LNCaP clone FGC (cell line): ENCODE data around the gene PEDS1.

ENCODE experiments used
- DNase-seq: peaks from one replicate; pipeline ENCODE4 v3.0.0-alpha.2; 2011; ENCODE audit warnings: low read depth
- H3K4me3 ChIP-seq: 2 replicates; pipeline ENCODE4 v1.5.1; 2011; ENCODE audit warnings: mild to moderate bottlenecking, low read depth, low read length, control low read depth
- TF ChIP-seq, protein P1 (sequence below): IDR thresholded peaks from 2 replicates; pipeline ENCODE4 v1.5.1; 2012; ENCODE audit warnings: mild to moderate bottlenecking; ENCODE audit not compliant: control insufficient read depth, insufficient read depth; ENCODE audit errors: extremely low read depth

The PEDS1 gene

DNA sequence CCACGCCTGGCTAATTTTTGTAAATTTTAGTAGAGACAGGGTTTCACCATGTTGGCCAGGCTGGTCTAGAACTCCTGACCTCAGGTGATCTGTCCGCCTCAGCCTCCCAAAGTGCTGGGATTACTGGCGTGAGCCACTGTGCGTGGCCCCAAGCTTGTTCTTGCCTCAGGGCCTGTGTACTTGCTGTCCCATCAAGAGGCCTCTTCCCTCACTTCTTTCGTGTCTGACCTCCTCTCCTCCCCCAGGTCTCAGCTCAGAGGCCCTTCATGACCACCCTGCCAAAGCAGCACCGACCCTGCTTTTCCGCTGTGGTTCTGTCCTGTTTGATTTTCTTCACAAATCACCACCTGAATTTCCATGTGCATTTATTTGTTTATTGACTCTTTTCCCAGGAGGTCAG is 30.1 kb downstream of the PEDS1 start:
- DNase-seq: no peak
- TF ChIP-seq, protein P1, sequence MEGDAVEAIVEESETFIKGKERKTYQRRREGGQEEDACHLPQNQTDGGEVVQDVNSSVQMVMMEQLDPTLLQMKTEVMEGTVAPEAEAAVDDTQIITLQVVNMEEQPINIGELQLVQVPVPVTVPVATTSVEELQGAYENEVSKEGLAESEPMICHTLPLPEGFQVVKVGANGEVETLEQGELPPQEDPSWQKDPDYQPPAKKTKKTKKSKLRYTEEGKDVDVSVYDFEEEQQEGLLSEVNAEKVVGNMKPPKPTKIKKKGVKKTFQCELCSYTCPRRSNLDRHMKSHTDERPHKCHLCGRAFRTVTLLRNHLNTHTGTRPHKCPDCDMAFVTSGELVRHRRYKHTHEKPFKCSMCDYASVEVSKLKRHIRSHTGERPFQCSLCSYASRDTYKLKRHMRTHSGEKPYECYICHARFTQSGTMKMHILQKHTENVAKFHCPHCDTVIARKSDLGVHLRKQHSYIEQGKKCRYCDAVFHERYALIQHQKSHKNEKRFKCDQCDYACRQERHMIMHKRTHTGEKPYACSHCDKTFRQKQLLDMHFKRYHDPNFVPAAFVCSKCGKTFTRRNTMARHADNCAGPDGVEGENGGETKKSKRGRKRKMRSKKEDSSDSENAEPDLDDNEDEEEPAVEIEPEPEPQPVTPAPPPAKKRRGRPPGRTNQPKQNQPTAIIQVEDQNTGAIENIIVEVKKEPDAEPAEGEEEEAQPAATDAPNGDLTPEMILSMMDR: no peak
- H3K4me3 ChIP-seq: no peak overlapping the region

DNA sequence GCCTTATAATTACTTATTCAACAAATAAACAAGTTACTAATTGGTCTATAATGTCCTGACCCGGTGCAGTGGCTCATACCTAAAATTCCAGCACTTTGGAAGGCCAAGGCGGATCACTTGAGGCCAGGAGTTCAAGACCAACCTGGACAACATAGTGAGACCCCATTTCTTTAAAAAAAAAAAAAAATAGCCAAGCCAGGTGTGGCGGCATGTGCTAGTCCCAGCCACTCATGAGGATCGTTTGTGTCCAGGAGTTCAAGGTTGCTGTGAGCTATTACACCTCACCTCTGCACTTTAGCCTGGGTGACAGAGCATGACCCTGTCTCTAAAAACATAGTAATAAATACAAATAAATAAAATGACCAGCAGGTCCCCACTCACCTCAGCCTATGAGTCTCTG is 30.8 kb downstream of the PEDS1 start:
- no peak for DNase-seq
- TF ChIP-seq, protein P1: no peak
- H3K4me3 ChIP-seq: no peak overlapping the region

DNA sequence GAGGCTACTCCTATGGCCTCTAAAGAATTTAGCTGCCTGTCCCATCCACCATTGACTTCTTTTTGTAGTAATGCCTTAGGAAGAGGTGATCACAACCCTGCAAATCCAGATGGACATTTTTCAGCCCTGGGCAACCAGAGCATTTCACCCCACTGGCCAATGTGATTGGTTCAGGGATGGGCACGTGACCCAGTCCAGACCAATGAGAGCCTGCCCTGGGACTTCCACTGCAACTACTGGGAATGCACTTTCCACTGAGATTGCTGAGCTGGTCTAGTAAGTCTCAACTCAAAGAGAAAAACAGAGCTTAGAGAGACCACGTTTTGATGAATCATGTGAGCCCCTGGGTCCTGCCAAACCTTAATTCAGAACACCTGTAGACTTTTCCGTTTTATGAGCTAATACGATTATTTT is 31.7 kb downstream of the PEDS1 start:
- DNase-seq: no peak
- TF ChIP-seq, protein P1: no peak
- H3K4me3 ChIP-seq: no peak overlapping the region

DNA sequence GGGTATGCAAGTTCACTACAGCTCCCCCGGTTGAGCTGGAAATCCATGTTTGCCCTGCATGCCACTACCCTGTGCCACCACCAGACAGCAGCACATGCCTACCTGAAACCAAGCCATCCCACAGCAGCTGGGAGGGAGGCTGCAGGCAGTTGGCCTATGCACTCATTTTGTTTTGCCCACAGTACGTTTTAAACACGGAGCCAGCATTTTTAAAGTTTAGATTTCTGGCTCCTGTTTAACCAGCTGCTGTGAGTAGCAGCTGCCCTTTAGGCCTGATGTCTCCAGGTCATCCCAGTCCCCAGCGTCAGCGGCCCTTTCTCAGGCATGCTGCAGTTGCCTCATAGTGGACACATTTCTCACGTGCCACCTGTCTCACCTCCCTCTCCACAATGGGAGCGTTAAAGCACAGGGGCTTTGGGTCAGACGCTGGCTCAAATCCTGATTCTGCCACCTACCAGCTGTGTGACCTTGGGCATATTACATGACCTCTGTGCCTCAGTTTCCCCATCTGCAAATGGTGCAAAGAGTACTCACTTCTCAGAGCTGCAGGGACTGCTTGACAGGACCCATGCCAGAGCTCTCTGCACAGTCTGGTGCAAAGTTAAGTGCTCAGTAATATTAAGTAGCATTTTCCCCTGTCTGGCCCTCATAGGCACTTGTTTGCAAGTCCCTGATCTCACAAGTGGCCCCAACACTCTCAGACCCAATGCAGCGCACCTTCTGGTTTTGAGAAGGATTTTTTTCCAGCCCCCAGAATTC is 32.4 kb downstream of the PEDS1 start:
- TF ChIP-seq, protein P1: peak; percentile 99
- DNase-seq: peak; percentile 52
- H3K4me3 ChIP-seq: no peak overlapping the region

DNA sequence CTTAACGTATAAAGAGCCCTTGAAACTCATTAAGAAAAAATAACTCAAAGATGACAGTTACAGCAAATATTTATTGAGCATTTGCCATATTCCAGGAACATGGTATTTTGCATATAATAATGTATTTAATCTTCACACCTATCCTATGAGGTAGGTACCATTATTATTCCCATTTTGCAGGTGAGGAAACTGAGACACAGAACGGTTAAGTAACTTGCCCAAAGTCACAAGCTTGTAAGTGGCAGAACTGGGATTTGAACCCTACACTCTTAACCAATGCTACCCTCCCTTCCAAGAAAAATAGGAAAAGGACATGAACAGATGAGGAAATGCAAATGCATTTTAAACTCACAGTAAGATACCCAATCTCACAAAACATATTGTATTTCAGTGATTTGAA is 35.3 kb downstream of the PEDS1 start:
- TF ChIP-seq, protein P1: no peak
- no peak overlapping the region for H3K4me3 ChIP-seq
- no peak for DNase-seq

DNA sequence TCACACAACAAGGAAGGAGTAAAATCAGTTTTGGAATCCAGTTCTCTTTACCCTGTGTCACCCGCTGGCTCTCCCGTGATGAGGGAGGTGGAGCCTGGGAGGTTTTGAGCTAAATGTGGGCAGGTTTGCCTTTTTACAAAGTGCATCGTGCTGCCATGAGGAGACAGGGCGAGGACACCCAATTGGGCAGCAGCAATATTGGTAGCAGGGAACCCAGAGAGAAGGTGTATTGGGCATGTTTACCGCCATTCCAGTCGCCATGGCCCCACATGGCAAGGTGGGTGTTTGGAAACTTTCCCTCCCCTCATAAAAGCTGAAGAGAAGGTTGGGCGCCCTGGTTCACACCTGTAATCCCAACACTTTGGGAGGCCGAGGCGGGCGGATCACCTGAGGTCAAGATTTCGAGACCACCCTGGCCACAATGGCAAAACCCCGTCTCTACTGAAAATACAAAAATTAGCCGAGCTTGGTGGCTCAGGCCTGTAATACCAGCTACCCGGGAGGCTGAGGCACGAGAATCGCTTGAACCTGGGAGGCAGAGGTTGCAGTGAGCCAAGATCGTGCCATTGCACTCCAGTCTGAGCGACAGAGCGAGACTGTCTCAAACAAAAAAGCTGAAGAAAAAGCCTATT is 37.0 kb downstream of the PEDS1 start:
- TF ChIP-seq, protein P1: no peak
- H3K4me3 ChIP-seq: peak overlapping the region; percentile 62
- DNase-seq: no peak
